ENCODE data around the gene F12. TPM values are rescaled to one million over a fixed set of nuclear protein-coding genes. Genes with fewer than 3 reads are reported as not detected.
A peak's percentile ranks its signal among the peaks of the same experiment; 100 is the strongest.

The F12 gene
- total RNA-seq, 2 experiments from 2014 or later: 3.8 TPM; not detected in 1

DNA sequence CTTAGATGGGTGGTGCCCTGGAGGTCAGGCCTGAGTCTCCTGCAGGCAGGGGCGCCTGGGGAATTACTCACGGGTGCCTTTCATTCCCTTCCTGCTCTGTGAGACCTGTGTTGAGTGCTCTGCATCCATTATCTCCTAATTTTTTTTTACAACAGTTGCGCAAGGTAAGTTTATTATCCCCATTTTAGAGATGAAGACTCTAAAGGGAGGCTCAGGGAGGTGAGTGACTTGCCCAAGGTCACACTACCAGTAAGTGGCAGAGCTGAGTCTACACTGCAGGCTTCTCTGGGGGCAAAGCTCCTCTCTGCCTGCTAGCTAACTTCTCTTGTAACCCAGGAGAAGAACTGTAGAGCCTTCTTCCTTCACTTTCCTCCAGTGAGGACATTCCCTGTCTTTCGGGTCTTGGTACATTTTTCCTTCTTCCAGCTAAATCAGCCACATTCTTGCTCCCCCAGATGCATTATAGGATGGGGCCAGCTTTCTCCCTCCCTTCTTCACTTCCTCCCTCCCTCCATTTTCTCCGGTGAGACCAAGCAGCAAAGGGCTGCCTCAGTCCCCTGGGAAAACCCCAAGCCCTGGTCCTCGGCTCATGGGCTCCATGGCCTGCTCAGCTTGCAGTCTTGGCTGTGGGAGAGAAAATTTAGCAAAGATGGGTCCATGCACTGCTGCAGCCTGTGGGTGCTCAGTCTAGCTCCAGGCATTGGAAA is 39.0 kb upstream of the F12 start:
- DNase-seq (ENCODE audit: low spot score): peak; percentile 45
- Histone ChIP-seq H3K79me2 (ENCODE audit: insufficient read depth, low read depth, low read length) (no peaks in the 10 kb centered on the region), H3K27ac (ENCODE audit: low read depth, low read length, poor library complexity, severe bottlenecking) (no peak overlapping the region), H3K4me2 (ENCODE audit: low read length) (peak overlapping the region; percentile 75), H3K36me3 (ENCODE audit: insufficient read depth, low read length) (no peaks in the 10 kb centered on the region; the same call in none of the 2 replicates), H4K20me1 (ENCODE audit: insufficient read depth, low read length) (peaks cover 11% of the 10 kb centered on the region), H3K4me1 (ENCODE audit: insufficient read depth, low read length, poor library complexity, severe bottlenecking) (peaks cover 50% of the 10 kb centered on the region), H3K9me3 (ENCODE audit: low read length) (no peaks in the 10 kb centered on the region), H2AFZ (ENCODE audit: low read length) (no peak overlapping the region), H3K4me3 (ENCODE audit: low read depth, low read length, poor library complexity, severe bottlenecking) (no peak overlapping the region), H3K9me2 (ENCODE audit: insufficient read depth, low read length) (no peaks in the 10 kb centered on the region)
- intact Hi-C loops (cut with micrococcal nuclease; ENCODE audit: unreplicated experiment): no loop called here
- BruUV-seq (replicated peaks): TSS peak; percentile 28
- POLR2A ChIA-PET: interaction anchor here (0.7 to 1.3 kb wide), 2 partner anchors 44 to 58 kb away, joined by 3 to 5 read pairs; no protein-coding TSS in a partner anchor
- CTCF ChIA-PET (ENCODE audit: unreplicated experiment): interaction anchor here (0.5 to 1.0 kb wide), 4 partner anchors 49 to 322 kb away, joined by 3 read pairs; partner anchors contain the start of gene PDLIM7
- TF ChIP-seq, protein P1, sequence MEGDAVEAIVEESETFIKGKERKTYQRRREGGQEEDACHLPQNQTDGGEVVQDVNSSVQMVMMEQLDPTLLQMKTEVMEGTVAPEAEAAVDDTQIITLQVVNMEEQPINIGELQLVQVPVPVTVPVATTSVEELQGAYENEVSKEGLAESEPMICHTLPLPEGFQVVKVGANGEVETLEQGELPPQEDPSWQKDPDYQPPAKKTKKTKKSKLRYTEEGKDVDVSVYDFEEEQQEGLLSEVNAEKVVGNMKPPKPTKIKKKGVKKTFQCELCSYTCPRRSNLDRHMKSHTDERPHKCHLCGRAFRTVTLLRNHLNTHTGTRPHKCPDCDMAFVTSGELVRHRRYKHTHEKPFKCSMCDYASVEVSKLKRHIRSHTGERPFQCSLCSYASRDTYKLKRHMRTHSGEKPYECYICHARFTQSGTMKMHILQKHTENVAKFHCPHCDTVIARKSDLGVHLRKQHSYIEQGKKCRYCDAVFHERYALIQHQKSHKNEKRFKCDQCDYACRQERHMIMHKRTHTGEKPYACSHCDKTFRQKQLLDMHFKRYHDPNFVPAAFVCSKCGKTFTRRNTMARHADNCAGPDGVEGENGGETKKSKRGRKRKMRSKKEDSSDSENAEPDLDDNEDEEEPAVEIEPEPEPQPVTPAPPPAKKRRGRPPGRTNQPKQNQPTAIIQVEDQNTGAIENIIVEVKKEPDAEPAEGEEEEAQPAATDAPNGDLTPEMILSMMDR (conservative IDR thresholded peaks at IDR 0.05; ENCODE audit: low read length): peak; percentile 51; the same call in 1 of the 2 replicates
- TF ChIP-seq EZH2phosphoT487 (IDR thresholded peaks at IDR 0.05; ENCODE audit: borderline replicate concordance, low read depth, low read length): no peak

DNA sequence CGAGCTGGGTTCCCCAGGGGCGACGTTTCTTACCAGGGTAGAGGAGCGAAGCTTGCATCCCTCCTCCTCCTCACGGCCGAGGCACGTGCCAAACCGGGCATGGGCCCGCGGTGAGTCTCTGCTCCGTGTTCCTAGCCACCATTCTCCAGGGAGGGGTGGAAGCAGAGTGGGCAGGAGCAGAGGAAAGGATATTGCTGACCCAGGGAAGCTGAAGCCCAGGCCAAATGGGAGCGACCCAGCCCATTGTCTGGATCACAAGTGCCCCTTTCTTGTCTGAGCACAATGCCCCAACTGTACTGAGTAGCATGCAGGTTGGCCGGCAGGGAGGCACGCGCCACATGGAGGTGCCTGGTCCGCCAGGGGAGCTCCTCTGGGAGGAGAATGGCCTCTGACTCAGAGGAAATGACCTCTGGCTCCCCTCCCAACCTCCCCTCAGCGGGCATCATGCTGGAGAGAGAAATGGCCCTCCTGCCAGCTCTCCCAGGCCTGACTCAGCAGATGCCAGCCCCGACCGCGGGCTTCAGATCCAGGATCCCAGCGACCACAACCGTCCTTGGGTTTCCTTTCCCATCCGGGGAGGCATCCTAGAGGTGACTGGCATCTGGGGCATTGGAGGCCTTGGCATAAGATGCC is 38.4 kb upstream of the F12 start:
- no peak for TF ChIP-seq EZH2phosphoT487 (IDR thresholded peaks at IDR 0.05; ENCODE audit: borderline replicate concordance, low read depth, low read length)
- TF ChIP-seq, protein P1 (conservative IDR thresholded peaks at IDR 0.05; ENCODE audit: low read length): no peak; the same call in 1 of the 2 replicates
- peaks cover 47% of the 10 kb centered on the region for H3K4me1 ChIP-seq (ENCODE audit: insufficient read depth, low read length, poor library complexity, severe bottlenecking)
- peaks cover 4% of the 10 kb centered on the region for H3K36me3 ChIP-seq (ENCODE audit: insufficient read depth, low read length)
- intact Hi-C loops (cut with micrococcal nuclease; ENCODE audit: unreplicated experiment): no loop called here
- H3K27ac ChIP-seq (ENCODE audit: low read depth, low read length, poor library complexity, severe bottlenecking): no peak overlapping the region
- ChIA-PET POLR2A (interaction anchor here (0.7 to 1.3 kb wide), 3 partner anchors 20 to 57 kb away, joined by 3 to 5 read pairs (median 3); no protein-coding TSS in a partner anchor), CTCF (ENCODE audit: unreplicated experiment) (interaction anchor here (0.5 to 1.0 kb wide), 5 partner anchors 39 to 321 kb away, joined by 3 read pairs; partner anchors contain the start of gene PDLIM7)
- H3K4me3 ChIP-seq (ENCODE audit: low read depth, low read length, poor library complexity, severe bottlenecking): peak overlapping the region; percentile 35
- peak; percentile 43 for DNase-seq (ENCODE audit: low spot score)
- peak overlapping the region; percentile 75 for H3K4me2 ChIP-seq (ENCODE audit: low read length)
- no peaks in the 10 kb centered on the region for H3K9me2 ChIP-seq (ENCODE audit: insufficient read depth, low read length)
- no peaks in the 10 kb centered on the region for H3K79me2 ChIP-seq (ENCODE audit: insufficient read depth, low read depth, low read length)
- H2AFZ ChIP-seq (ENCODE audit: low read length): no peak overlapping the region
- no TSS peak for BruUV-seq (replicated peaks)
- H4K20me1 ChIP-seq (ENCODE audit: insufficient read depth, low read length): peaks cover 9% of the 10 kb centered on the region; the same call in 1 of the 2 replicates
- H3K9me3 ChIP-seq (ENCODE audit: low read length): no peaks in the 10 kb centered on the region
